Endothelial cell of umbilical vein (primary cell): ENCODE results near the gene CDC42BPG.

Source experiments
- FOS ChIP-seq: IDR thresholded peaks from 2 replicates; pipeline ENCODE4 v1.6.1; 2011; ENCODE audit warnings: mild to moderate bottlenecking, low read length, moderate library complexity, borderline replicate concordance; ENCODE audit not compliant: insufficient read depth
- MAX ChIP-seq: IDR thresholded peaks from 2 replicates; pipeline ENCODE4 v1.6.1; 2011; ENCODE audit not compliant: insufficient read depth, insufficient read length
- POLR2A ChIP-seq: IDR thresholded peaks from 2 replicates; pipeline ENCODE4 v1.6.1; 2012; ENCODE audit warnings: low read depth, mild to moderate bottlenecking, control low read depth, low read length
- POLR2AphosphoS5 ChIP-seq: IDR thresholded peaks from 2 replicates; pipeline ENCODE4 v1.6.1; 2012; ENCODE audit warnings: low read depth, mild to moderate bottlenecking, control low read depth, low read length, moderate library complexity; ENCODE audit not compliant: insufficient read depth

- TF ChIP-seq POLR2A (no peak), POLR2AphosphoS5 (peak; percentile 13), FOS (no peak), MAX (no peak)
These were observed 55.9 kb downstream of the CDC42BPG start for GRCh38 chr11:64788321-64789215.
